GM12874 (cell line): ENCODE data around the gene P2RX1.

ENCODE experiments used
- CTCF ChIP-seq: IDR thresholded peaks from 2 replicates; pipeline ENCODE4 v1.5.1; 2011; ENCODE audit warnings: low read depth, mild to moderate bottlenecking, control low read depth, low read length, moderate library complexity; ENCODE audit not compliant: insufficient read depth

P2RX1 gene

GRCh38 chr17:3864534-3864933 is 51.7 kb downstream of the P2RX1 start:
- no peak for TF ChIP-seq CTCF

- TF ChIP-seq CTCF = no peak
Observed at GRCh38 chr17:3861761-3862681, 54.2 kb downstream of the P2RX1 start.

- no peak for TF ChIP-seq CTCF
Observed at GRCh38 chr17:3860939-3861700, 55.1 kb downstream of the P2RX1 start.

- TF ChIP-seq CTCF = no peak
Observed at GRCh38 chr17:3859940-3860339, 56.3 kb downstream of the P2RX1 start.

GRCh38 chr17:3857261-3858105 is 58.8 kb downstream of the P2RX1 start:
- no peak for TF ChIP-seq CTCF

GRCh38 chr17:3852561-3852960 is 63.7 kb downstream of the P2RX1 start:
- TF ChIP-seq CTCF = no peak
